Gastrocnemius medialis (tissue), 4 donors: ENCODE results near the gene PPDPF.

Experiments used
- CTCF ChIP-seq, 5 experiments: fragments of 450-650 bp in 3 of 5; fragments of 200-600 bp in 2 of 5; sonication (generic) in 2 of 5; IDR thresholded peaks in 4 of 5; conservative IDR thresholded peaks in 1 of 5; 1 replicate in 4 of 5; 2 replicates in 1 of 5; pipeline ENCODE4 v1.5.1; 2016 to 2019; ENCODE audit warnings: antibody characterized with exemption in 5 of 5, mild to moderate bottlenecking in 3 of 5, moderate library complexity in 3 of 5
- POLR2A ChIP-seq, 2 donors: fragments of 450-650 bp; IDR thresholded peaks; one replicate each; pipeline ENCODE4 v1.6.1; 2017; ENCODE audit warnings: antibody characterized with exemption in 2 of 2, mild to moderate bottlenecking in 2 of 2, moderate library complexity in 2 of 2

GRCh38 chr20:63541371-63541770 lies 20.8 kb downstream of the PPDPF start:
- TF ChIP-seq CTCF (IDR thresholded peaks at IDR 0.05 in 4 of 5, conservative IDR thresholded peaks at IDR 0.05 in 1 of 5) (no peak), POLR2A (IDR thresholded peaks at IDR 0.05) (no peak)
